ENCODE measurements around the gene FGD6. TPM values are rescaled to one million over a fixed set of nuclear protein-coding genes. Genes with fewer than 3 reads are reported as not detected.

Gene FGD6
- total RNA-seq, 1 donor from 2014 or later: 18.0 TPM

- Mint-ChIP-seq H3K36me3 (peaks cover 23% of the 10 kb centered on the region), H3K4me1 (peaks cover 6% of the 10 kb centered on the region), H3K9me3 (no peaks in the 10 kb centered on the region), H3K4me3 (no peak overlapping the region), H3K27me3 (ENCODE audit: low read depth) (no peaks in the 10 kb centered on the region), H3K27ac (peak overlapping the region; percentile 10)
- TF ChIP-seq CTCF (IDR thresholded peaks at IDR 0.05; ENCODE audit: unreplicated experiment): no peak
- DNase-seq (ENCODE audit: low spot score in 2 of 2, unreplicated experiment in 2 of 2): no peak
Measured at GRCh38 chr12:95130096-95130495, 87.2 kb downstream of the FGD6 start.

GRCh38 chr12:95129115-95129514 is 88.2 kb downstream of the FGD6 start:
- DNase-seq (ENCODE audit: low spot score in 2 of 2, unreplicated experiment in 2 of 2): no peak
- no peaks in the 10 kb centered on the region for H3K9me3 Mint-ChIP-seq
- H3K4me3 Mint-ChIP-seq: no peak overlapping the region
- no peak for TF ChIP-seq CTCF (IDR thresholded peaks at IDR 0.05; ENCODE audit: unreplicated experiment)
- peaks cover 19% of the 10 kb centered on the region for H3K36me3 Mint-ChIP-seq
- no peak overlapping the region for H3K27ac Mint-ChIP-seq
- H3K27me3 Mint-ChIP-seq (ENCODE audit: low read depth): no peaks in the 10 kb centered on the region
- H3K4me1 Mint-ChIP-seq: peaks cover 6% of the 10 kb centered on the region

- no peak overlapping the region for H3K27ac Mint-ChIP-seq
- TF ChIP-seq CTCF (IDR thresholded peaks at IDR 0.05; ENCODE audit: unreplicated experiment): no peak
- no peaks in the 10 kb centered on the region for H3K27me3 Mint-ChIP-seq (ENCODE audit: low read depth)
- H3K36me3 Mint-ChIP-seq: peaks cover 12% of the 10 kb centered on the region
- H3K9me3 Mint-ChIP-seq: no peaks in the 10 kb centered on the region
- H3K4me3 Mint-ChIP-seq: no peak overlapping the region
- no peak for DNase-seq (ENCODE audit: low spot score in 2 of 2, unreplicated experiment in 2 of 2)
- peaks cover 6% of the 10 kb centered on the region for H3K4me1 Mint-ChIP-seq
Measured at GRCh38 chr12:95126736-95127135, 90.5 kb downstream of the FGD6 start.

- H3K27ac Mint-ChIP-seq: no peak overlapping the region
- peaks cover 6% of the 10 kb centered on the region for H3K4me1 Mint-ChIP-seq
- H3K4me3 Mint-ChIP-seq: no peak overlapping the region
- H3K36me3 Mint-ChIP-seq: peaks cover 12% of the 10 kb centered on the region
- no peaks in the 10 kb centered on the region for H3K27me3 Mint-ChIP-seq (ENCODE audit: low read depth)
- no peak for DNase-seq (ENCODE audit: low spot score in 2 of 2, unreplicated experiment in 2 of 2)
- H3K9me3 Mint-ChIP-seq: no peaks in the 10 kb centered on the region
- no peak for TF ChIP-seq CTCF (IDR thresholded peaks at IDR 0.05; ENCODE audit: unreplicated experiment)
Measured at GRCh38 chr12:95126076-95126475, 91.2 kb downstream of the FGD6 start.

- no peak for DNase-seq (ENCODE audit: low spot score in 2 of 2, unreplicated experiment in 2 of 2)
- Mint-ChIP-seq H3K36me3 (peaks cover 12% of the 10 kb centered on the region), H3K4me3 (no peak overlapping the region), H3K4me1 (no peaks in the 10 kb centered on the region), H3K27me3 (ENCODE audit: low read depth) (no peaks in the 10 kb centered on the region), H3K27ac (no peak overlapping the region), H3K9me3 (no peaks in the 10 kb centered on the region)
- no peak for TF ChIP-seq CTCF (IDR thresholded peaks at IDR 0.05; ENCODE audit: unreplicated experiment)
Measured at GRCh38 chr12:95124106-95124505, 93.2 kb downstream of the FGD6 start.

- Mint-ChIP-seq H3K9me3 (no peaks in the 10 kb centered on the region), H3K27me3 (ENCODE audit: low read depth) (no peaks in the 10 kb centered on the region), H3K36me3 (peaks cover 2% of the 10 kb centered on the region), H3K27ac (no peak overlapping the region), H3K4me3 (no peak overlapping the region), H3K4me1 (peaks cover 18% of the 10 kb centered on the region)
- no peak for TF ChIP-seq CTCF (IDR thresholded peaks at IDR 0.05; ENCODE audit: unreplicated experiment)
- DNase-seq (ENCODE audit: low spot score in 2 of 2, unreplicated experiment in 2 of 2): no peak
Measured at GRCh38 chr12:95118788-95119179, 98.5 kb downstream of the FGD6 start.

Measured in mesothelial cell of epicardium (in vitro differentiated cells).